NCI-H345 (cell line): ENCODE measurements around the gene CDKL4.
A peak's percentile ranks its signal among the peaks of the same experiment; 100 is the strongest.
"Not testable (repeated sequence)": the region's sequence is repeated elsewhere in the genome, so short reads cannot be mapped to it uniquely, and the experiment has no call there.

Source experiments
- DNase-seq: peaks from one replicate; lab custom pipeline; 2025; lab: John Stamatoyannopoulos, UW

Gene CDKL4

DNA sequence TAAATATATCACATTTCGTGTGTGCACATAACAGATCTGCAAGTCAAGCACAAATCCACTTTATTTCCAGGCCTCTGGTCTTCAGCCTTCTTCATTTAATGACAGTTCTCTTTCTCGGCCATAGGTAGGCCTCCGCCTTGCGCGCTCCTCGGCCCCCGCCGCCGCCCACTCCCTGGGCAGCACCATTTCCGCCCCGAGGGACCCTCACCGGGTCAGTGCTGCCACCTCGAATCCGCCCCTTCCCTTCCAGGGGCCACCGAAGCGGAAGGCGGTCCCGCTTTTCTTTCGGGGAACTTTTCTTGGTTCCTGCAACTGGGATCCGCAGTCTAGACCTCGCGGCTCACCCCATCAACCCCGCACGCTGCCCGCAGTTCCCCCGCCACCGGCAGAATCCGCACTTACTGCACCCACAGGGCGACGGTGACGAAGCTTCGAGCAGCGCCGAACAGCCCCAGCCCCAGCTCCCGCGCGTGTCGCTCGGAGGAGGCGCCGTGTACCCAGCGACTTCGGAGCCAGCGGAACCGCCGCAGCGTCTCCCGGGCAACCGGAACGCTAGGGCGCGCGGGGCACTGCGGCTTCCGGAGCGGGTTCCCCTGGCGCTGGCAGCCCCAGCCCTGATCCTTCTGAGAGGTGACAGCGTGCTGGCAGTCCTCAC, at the start of gene CDKL4:
Gene CDKL4, minus strand, starts transcription at position 502 of the 655 bp plus-strand sequence.
- peak; percentile 15 for DNase-seq

DNA sequence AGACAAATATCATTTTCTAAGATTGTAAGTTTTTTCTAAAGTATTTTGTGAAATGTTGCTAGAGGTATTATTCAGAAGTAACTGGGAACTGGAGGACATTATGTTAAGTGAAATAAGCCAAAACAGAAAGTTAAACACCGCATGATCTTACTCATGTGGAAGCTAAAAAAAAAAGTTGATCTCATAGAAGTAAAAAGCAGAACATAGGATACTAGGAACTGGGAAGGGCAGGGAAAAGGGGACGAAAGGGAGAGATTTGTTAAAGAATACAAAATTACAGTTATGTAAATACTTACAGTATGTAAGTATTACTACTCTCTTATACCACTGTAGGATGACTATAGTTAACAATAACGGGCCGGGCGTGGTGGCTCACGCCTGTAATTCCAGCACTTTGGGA, 46.7 kb upstream of the CDKL4 start:
- no peak for DNase-seq

DNA sequence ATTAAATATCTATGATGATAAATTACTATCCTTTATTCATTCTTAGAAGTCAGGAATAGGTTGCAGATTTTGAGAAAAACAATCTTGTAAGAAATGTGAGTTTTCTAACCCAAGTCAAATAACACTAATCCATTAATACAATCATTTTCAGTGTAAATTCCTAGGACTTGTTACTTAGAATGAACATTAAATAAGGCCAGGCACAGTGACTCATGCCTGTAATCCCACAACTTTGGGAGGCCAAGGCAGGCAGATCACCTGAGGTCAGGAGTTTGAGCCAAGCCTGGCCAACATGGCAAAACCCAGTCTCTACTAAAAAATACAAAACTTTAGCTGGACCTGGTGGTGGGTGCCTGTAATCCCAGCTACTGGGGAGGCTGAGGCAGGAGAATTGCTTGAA, 45.8 kb upstream of the CDKL4 start:
- DNase-seq, result no peak

DNA sequence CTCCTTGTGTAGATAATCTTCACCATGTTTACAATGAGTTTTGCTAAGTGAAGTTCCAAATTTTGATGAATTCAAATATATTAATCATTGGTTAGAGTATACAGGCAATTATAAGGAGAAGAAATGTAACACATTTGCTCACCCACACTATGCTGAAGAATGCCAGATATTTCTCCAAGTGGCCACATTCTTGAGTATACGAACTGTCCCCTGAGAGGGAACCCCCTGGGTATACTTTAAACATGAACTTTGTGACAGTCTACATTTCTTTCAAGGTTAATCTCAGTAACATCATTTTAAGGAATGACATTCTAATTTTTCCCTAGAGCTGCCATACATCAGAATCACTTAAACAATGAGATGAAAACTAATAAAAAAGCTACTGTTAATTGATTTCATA, 39.8 kb upstream of the CDKL4 start:
- DNase-seq, result no peak

DNA sequence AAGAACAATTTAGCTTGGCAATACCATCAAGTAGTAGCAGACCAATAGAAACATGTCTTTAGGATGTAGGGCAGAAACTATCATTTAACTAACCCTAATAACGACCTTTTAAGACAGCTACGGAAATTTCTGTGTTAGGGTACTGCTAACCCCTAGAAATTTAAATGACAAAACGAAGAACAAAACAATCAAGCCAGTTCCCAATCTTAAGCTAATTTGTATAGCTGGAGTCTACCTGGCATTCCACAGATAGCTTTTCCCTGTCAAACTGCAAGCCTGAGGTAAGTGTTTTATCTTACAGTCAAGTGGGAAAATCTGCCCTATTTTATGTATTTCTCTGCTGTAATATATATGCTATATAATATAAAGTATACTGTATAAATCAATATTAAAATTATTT, 37.6 kb upstream of the CDKL4 start:
- DNase-seq, result no peak

DNA sequence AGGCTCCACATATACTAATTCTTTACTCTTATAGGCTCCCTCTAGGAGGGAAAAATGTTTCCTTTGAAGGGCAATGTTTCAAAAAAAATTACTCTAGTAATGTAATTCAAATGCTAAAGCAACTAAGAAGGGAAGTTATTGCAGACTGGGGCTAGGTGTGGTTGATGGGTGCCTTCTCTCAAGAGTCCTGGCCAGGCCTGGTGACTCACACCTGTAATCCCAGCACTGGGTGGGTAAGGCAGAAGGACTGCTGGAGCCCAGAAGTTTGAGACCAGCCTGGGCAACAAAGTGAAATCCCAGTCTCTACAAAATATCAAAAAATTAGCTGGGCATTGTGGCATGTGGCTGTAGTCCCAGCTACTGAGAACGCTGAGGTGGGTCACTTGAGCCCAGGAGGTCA, 31.2 kb upstream of the CDKL4 start:
- no peak for DNase-seq

DNA sequence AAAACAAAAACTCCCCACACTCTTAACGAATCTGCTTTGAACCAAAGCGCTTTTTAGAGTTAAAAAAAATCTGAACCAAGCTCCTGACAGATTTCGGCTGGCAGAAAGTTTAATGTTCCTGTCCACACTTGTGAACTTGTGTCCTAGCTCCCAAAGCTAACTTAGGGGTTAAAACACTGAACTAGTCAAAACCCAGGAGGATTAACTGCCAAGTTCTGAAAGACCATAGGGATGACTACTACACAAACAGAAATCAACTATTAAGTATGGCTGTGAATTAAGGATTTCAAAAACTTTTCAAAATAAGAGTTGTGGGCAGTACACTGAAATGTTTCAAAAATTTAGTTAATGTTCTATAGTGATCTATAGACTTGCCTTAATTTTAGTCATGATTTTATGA, 26.2 kb upstream of the CDKL4 start:
- no peak for DNase-seq

DNA sequence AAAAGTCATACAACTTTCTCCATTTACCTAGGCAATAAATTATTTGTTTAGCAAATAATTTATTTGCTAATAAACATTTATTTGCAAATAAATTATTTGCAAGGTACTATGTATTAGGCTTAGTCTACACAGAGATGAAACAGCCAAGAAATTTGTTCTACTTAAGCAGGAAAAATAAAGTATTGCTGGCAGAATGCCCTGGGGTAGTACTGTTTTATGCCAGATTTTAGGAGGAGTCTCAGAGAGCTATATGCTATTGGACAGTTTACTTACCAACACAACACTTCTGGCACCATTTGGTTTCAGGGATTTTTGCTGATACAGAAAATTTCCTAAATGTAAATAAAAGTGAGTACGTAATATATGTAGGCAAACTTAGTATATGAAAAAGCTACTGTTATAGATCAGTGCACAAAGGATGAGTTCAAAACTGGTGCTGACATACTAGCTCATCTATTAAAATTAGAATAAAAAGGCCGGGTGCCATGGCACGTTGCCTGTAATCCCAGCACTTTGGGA, 23.2 kb upstream of the CDKL4 start:
- no peak for DNase-seq

DNA sequence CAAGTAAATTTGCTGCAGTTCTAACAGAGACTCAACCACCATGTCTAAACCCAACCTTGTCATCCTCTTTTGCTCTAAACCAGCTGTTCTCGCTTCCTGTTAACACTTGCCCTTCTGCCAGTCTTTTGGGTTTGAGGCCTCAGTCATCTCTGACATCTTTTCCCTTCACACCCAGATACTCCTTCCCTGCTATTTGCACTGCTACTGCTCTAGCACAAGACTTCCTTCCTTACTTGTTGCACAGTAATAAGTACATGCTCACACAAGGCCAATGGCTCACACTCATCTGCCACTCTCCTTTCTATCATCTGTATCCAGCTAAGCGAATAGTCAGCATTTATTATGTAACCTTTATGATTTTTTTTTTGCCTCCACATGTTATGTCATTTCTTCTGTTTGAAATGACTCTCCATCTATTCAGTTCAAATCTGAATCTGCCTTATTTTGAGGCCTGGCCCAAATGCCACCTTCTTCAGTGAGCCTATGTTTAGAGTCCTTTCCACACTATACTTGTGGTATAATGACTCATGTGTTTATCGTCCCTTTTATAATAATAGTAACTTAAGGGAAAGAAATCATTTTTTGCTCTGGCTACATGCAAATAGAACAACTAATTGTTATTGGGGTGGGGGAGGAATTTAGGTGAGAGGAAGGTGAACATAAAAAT, 22.5 kb upstream of the CDKL4 start:
- DNase-seq, result no peak

DNA sequence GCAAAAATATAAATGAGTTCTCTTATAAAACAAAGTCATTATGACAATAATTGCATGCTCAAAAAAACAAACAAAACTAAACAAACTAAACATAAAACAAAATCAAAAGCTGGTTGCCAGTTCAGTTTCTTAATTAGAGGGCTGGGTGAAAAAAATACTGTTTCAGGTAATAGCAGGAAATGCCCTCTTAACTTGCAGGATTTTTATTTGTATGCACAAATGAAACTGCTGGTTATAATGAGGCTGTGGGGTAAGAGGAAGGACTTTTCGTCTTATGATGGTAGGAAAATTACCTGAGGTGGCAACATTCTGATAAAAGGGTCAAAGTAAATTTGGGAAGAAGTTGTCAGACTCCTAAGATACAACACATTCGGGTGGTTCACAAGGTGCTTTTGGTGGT, 21.5 kb upstream of the CDKL4 start:
- DNase-seq, result no peak

DNA sequence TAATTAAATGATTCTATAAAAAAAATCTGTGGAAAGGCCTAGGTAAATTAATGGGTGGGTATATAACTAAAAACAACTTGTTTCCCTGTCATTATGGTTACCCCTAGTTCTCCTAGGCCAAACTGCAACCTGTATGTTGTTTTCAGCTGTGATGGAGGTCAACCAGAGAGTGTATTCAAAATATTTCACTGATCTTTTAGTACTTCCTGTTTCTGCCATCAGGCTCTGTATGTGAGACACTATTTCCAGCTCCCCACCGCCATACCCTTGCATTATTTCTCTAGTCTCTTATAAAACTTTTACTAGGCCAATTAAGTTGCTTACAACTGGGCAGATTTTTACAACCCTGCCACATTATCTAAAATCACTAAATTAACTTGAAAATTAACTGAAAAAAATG, 21.0 kb upstream of the CDKL4 start:
- no peak for DNase-seq

DNA sequence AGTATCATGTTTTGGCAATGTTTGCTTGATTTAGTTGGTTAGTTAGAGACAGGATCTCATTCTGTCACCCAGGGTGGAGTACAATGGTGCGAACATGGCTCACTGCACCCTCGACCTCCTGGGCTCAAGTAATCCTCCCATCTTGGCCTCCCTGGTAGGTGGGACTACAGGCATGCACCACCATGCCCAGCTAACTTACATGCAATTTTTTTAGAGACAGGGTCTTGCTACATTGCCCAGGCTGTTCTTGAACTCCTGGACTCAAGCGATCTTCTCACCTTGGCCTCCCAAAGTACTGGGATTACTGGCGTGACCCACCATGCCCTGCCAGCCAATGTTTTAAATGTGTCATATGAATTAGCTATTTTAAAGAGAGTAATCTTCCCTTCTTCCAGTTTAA, 16.3 kb upstream of the CDKL4 start:
- DNase-seq, result no peak

DNA sequence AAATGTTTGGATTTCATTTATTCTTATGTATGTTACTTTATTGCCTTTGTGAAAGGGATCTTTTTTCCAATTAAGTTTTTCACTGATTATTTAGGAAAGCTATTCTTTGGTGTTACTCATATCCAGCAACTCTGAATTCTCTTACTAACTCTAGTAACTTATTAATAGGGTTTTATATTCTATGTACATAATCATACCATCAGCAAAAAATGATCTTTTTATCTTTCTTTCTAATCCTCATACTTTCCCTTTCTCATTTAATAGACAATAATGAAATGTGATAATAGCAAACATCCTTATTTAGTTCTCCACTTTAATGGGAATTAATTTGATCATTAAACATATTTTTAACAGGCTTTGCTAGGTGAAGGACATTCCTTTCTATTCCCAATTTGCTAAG, 12.3 kb upstream of the CDKL4 start:
- DNase-seq, result no peak

DNA sequence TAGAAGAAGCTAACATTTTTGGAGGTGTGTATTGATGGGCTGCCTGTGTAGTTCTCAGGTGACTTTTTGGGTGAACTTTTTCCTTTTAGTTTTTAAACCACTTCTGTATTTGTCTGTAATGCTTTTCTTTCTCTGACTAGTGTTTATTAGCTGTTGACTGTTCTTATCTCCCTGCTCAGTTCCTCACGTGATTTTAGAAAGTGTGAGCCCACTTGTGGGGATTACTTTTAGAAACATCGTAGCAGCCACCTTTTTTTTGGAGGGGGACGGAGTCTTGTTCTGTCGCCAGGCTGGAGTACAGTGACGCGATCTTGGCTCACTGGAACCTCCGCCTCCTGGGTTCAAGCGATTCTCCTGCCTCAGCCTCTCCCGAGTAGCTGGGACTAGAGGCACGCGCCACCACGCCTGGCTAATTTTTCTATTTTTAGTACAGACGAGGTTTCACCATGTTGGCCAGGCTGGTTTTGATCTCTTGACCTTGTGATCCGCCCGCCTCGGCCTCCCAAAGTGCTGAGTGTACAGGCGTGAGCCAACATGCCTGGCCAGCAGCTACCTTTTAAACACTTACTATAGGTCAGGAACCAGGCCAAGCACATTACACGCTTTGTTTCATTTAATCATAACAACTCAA, 9.2 kb upstream of the CDKL4 start:
- no peak for DNase-seq

DNA sequence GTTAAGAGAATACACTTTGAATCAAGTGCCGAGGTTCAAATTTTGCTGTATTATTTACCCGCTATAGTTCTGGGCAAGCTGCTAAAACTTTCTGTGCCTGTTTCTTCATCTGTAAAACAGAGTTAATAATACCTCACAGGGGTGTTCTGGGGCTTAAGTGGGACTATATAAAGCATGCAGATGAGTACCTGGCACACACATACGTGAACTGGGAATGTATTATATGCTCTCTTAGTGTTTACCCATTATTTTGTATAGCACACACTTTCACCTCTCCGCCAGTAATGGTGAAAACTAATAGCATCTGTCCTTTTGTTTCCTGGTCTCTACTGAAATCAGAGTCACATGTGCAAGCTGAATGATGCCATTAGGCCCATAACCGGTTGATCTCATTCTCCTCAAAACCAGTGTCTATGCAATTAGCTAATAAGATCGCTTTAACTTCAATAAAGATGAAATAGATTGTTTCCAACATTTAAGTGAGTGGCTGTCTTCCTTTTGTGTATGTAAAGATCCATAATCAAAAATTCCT, 3.8 kb upstream of the CDKL4 start:
- DNase-seq, result peak; percentile 63

DNA sequence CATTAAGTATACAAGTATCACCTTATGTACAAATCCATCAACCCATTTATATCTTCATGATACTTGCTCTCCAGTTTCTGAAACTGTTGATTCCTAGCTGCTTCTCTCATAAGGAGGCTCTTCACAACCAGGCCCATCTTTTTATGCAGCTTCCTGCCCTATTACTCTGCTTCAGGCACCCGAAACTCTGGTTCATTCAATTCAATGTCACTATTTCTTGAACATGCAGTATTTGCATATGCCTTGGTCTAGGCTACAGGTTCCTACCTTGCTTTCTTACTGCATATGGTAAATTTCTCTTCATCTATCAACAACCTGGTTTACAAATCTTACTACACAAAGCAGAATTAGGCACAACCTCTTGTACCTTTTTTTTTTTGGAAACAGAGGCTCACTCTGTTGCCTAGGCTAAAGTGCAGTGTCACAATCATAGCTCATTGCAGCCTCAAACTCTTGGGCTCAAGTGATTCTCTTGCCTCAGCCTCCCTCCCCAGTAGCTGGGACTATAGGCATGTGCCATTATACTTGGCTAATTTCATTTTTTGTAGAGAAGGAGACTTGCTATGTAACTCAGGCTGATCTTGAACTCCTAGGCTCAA, 2.7 kb upstream of the CDKL4 start:
- DNase-seq, result no peak

DNA sequence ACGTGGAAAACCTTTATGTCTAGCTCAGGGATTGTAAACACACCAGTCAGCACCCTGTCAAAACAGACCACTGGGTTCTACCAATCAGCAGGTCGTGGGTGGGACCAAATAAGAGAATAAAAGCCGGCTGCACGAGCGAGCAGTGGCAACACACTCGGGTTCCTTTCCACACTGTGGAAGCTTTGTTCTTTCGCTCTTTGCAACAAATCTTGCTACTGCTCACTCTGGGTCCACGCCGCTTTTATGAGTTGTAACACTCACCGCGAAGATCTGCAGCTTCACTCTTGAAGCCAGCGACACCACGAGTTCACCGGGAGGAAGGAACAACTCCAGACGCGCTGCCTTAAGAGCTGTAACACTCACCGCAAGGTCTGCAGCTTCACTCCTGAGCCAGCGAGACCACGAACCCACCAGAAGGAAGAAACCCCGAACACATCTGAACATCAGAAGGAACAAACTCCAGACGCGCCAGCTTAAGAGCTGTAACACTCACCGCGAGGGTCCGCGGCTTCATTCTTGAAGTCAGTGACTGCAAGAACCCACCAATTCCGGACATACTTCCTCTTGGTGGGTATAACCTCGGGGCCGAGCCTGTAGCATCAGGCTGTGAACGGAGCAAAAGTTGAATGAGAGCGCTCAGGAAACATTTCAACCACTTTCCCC, 1.3 kb upstream of the CDKL4 start:
- not testable (repeated sequence) for DNase-seq

DNA sequence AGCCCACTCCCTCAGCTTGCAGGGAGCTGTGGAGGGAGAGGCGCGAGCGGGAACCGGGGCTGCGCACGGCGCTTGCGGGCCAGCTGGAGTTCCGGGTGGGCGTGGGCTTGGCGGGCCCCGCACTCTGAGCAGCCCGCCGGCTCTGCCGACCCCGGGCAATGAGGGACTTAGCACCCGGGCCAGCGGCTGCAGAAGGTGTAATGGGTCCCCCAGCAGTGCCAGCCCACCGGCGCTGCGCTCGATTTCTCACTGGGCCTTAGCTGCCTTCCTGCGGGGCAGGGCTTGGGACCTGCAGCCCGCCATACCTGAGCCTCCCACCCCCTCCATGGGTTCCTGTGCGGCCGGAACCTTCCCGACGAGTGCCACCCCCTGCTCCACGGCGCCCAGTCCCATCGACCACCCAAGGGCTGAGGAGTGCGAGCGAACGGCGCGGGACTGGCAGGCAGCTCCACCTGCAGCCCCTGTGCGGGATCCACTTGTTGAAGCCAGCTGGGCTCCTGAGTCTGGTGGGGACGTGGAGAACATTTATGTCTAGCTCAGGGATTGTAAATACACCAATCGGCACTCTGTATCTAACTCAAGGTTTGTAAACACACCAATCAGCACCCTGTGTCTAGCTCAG, 582 bp upstream of the CDKL4 start:
- DNase-seq, result not testable (repeated sequence)

DNA sequence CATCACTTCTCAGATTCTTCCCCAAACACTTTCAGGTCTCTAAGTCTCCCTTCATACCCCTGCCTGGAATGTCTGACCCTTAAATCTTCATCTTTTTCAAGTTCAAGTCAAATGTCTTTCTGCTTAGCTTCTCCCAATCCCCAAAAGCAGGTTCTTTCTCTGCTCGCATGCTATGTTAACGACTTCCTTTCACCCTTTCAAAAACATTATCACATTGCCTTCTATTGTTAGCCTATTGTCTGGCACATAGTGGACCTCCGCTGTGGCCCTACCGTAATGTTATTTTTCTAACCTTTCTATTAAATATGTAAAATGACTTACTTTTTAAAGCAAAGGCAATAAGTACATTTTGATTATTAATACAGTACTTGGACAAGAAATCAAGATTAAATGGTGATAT, 2.2 kb downstream of the CDKL4 start:
- DNase-seq, result no peak

DNA sequence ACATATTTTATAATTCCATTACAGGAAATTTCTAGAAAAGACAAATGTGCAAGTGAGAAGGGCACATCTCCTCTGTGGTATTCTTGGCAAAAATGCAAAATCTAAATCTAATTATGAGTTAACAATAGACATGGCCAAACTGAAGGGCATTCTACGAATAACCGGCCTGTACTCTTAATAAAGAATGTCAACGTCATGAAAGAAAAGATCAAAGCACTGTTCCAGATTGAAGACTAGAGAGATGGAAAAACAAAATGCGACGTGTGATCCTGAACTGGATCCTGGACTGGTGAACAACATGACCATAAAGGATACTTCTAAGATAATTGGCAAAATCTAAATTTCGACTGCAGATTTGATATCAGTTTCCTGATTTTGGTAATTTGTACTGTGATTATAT, 3.0 kb downstream of the CDKL4 start:
- no peak for DNase-seq

DNA sequence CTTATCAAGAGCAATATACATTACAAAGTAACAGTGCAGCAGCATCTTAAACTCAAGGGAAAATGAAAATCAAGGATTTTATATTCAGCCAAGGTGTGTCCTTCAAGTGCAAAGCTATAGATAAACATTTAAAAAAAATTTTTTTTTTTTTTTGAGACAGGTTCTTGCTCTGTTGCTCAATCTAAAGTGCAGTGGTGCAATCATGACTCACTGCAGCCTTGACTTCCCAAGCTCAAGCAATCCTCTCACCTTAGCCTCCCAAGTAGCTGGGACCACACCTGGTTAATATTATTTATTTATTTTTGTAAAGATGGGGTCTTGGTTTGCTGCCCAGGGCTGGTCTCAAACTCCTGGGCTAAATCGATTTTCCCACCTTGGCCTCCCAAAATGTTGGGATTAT, 9.0 kb downstream of the CDKL4 start:
- DNase-seq, result no peak

DNA sequence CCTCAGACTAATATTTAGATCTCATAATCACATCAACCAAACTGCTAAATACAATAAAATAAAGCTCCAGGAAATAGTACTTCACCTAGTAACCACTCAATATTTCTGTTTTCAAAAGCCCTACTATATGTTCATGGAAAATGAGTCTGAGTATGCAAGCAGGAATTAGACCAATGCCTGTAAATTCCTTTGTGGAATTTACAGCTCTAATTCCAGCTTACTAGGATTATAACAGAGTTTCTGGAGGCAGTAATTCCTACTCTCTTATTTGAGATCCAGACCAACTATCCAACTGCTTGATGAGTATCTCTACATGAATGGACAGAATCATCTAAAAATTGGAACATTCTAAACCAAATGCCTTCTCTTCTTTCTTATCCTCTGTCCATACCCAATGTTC, 11.6 kb downstream of the CDKL4 start:
- DNase-seq, result no peak
